Retina (tissue), 1 donor: Measurements from ENCODE around the gene NOPCHAP1.
A peak's percentile ranks its signal among the peaks of the same experiment; 100 is the strongest.
"Not testable (repeated sequence)": the region's sequence is repeated elsewhere in the genome, so short reads cannot be mapped to it uniquely, and the experiment has no call there.

Source experiments
- DNase-seq: peaks from one replicate; pipeline ENCODE4 v3.0.0-alpha.2; 2016

The NOPCHAP1 gene

GRCh38 chr12:104986022-104986941 is at the start of gene NOPCHAP1:
NOPCHAP1 (plus strand) TSS chr12:104986316; CDS start chr12:104986353, 37 bp downstream.
- DNase-seq: peak; percentile 94

GRCh38 chr12:104938371-104938770 is 47.7 kb upstream of the NOPCHAP1 start:
- DNase-seq: no peak

- DNase-seq: no peak
Observed at GRCh38 chr12:104939089-104939488, 47.0 kb upstream of the NOPCHAP1 start.

GRCh38 chr12:104941454-104941853 is 44.7 kb upstream of the NOPCHAP1 start:
- no peak for DNase-seq

- no peak for DNase-seq
Observed at GRCh38 chr12:104942075-104942474, 44.0 kb upstream of the NOPCHAP1 start.

- not testable (repeated sequence) for DNase-seq
Observed at GRCh38 chr12:104943401-104943800, 42.7 kb upstream of the NOPCHAP1 start.

GRCh38 chr12:104944252-104944651 is 41.9 kb upstream of the NOPCHAP1 start:
- DNase-seq: no peak

- DNase-seq: not testable (repeated sequence)
Observed at GRCh38 chr12:104948716-104949115, 37.4 kb upstream of the NOPCHAP1 start.

GRCh38 chr12:104951759-104952509 is 34.2 kb upstream of the NOPCHAP1 start:
- DNase-seq: no peak

- DNase-seq: no peak
Observed at GRCh38 chr12:104952816-104953215, 33.3 kb upstream of the NOPCHAP1 start.

GRCh38 chr12:104953323-104953722 is 32.8 kb upstream of the NOPCHAP1 start:
- no peak for DNase-seq

GRCh38 chr12:104955703-104956102 is 30.4 kb upstream of the NOPCHAP1 start:
- no peak for DNase-seq

- DNase-seq: no peak
Observed at GRCh38 chr12:104956870-104957718, 29.0 kb upstream of the NOPCHAP1 start.

- no peak for DNase-seq
Observed at GRCh38 chr12:104957719-104958000, 28.5 kb upstream of the NOPCHAP1 start.

GRCh38 chr12:104958001-104958804 is 27.9 kb upstream of the NOPCHAP1 start, which contains the start of gene SLC41A2:
SLC41A2 (minus strand) TSS chr12:104958290; CDS start chr12:104928527, 29,763 bp downstream.
- peak; percentile 87 for DNase-seq

- no peak for DNase-seq
Observed at GRCh38 chr12:104958805-104959334, 27.2 kb upstream of the NOPCHAP1 start.

- DNase-seq: no peak
Observed at GRCh38 chr12:104959335-104959841, 26.7 kb upstream of the NOPCHAP1 start.

- DNase-seq: no peak
Observed at GRCh38 chr12:104960464-104960863, 25.7 kb upstream of the NOPCHAP1 start.

- DNase-seq: peak; percentile 14
Observed at GRCh38 chr12:104963757-104964156, 22.4 kb upstream of the NOPCHAP1 start.

- peak; percentile 23 for DNase-seq
Observed at GRCh38 chr12:104964167-104964855, 21.8 kb upstream of the NOPCHAP1 start.

- no peak for DNase-seq
Observed at GRCh38 chr12:104964856-104965205, 21.3 kb upstream of the NOPCHAP1 start.
